ENCODE data around the gene KSR2. TPM values are rescaled to one million over a fixed set of nuclear protein-coding genes. Genes with fewer than 3 reads are reported as not detected.

The KSR2 gene
- total RNA-seq, 2 donors from 2014 or later: 0.07 to 0.08 TPM

DNA sequence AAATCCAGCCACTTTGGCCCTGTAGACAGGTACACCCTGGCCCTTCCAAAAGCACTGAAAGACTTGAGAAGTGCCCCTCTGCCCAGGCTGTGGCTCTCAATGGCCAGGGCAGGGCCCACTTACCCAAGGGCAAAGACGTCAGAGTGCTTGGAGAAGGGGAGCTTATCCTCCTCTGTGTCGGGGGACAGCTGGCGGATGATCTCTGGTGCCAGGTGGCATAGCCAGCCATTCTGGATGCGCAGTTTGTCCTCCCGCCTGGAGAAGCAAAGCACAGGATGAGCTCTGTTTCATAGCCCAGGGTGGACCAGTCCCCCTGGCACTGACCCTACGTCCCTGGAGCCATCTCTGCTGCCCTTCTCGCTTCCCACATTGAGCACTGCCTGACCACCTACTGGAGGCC, 492.4 kb downstream of the KSR2 start:
- no peaks in the 10 kb centered on the region for H3K36me3 ChIP-seq
- no peaks in the 10 kb centered on the region for H3K27me3 ChIP-seq
- H3K4me1 ChIP-seq: no peaks in the 10 kb centered on the region
- peaks cover 0 to under 1% of the 10 kb centered on the region in 2 donors for H3K9me3 ChIP-seq
- H3K4me3 ChIP-seq: no peak overlapping the region
- DNase-seq (ENCODE audit: low spot score): no peak
- TF ChIP-seq, protein P1, sequence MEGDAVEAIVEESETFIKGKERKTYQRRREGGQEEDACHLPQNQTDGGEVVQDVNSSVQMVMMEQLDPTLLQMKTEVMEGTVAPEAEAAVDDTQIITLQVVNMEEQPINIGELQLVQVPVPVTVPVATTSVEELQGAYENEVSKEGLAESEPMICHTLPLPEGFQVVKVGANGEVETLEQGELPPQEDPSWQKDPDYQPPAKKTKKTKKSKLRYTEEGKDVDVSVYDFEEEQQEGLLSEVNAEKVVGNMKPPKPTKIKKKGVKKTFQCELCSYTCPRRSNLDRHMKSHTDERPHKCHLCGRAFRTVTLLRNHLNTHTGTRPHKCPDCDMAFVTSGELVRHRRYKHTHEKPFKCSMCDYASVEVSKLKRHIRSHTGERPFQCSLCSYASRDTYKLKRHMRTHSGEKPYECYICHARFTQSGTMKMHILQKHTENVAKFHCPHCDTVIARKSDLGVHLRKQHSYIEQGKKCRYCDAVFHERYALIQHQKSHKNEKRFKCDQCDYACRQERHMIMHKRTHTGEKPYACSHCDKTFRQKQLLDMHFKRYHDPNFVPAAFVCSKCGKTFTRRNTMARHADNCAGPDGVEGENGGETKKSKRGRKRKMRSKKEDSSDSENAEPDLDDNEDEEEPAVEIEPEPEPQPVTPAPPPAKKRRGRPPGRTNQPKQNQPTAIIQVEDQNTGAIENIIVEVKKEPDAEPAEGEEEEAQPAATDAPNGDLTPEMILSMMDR (IDR thresholded peaks at IDR 0.05): no peak
- no peak overlapping the region for H3K27ac ChIP-seq

DNA sequence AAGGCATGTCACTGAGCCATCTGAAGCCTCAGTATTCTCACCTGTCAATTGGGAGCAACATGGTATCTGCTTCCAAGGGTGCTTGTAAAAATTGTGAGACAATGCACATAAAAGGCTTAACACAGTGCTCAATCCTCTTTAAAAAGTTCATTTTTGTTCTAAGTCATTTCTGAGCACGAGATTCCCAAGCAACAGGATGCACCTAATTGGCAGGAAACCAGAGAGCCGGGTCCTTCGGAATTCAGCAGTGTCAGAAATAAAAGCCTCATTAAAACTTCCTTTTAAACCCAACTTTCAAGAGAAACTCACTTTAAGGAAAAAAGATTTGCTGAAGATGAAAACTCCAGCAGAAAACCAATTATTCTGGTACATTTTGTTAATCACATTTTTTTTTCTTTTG, 494.9 kb downstream of the KSR2 start:
- no peak for DNase-seq (ENCODE audit: low spot score)
- peaks cover 0 to 11% of the 10 kb centered on the region in 2 donors for H3K9me3 ChIP-seq
- no peaks in the 10 kb centered on the region for H3K36me3 ChIP-seq
- H3K27me3 ChIP-seq: no peaks in the 10 kb centered on the region
- TF ChIP-seq, protein P1 (IDR thresholded peaks at IDR 0.05): no peak
- H3K27ac ChIP-seq: no peak overlapping the region
- no peak overlapping the region for H3K4me3 ChIP-seq
- no peaks in the 10 kb centered on the region for H3K4me1 ChIP-seq

DNA sequence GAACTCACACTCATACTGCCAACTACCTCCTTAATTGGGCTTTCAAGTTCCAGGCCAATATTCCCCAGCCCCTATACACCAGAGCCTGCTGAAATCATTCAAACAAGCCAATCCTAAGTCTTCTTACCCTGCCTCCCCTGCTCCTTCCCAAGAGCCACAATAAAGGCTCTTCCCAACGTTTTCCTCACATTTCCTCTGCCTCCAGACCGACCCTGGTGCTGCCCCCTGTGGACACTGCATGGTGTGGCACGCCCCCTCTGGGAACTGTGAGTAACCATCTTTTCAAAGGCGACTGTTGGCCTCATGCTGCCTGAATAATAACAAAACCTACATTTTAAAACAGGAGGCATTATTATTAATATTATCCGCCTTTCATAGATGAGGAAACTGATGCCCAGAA, 495.8 kb downstream of the KSR2 start:
- Histone ChIP-seq H3K27me3 (no peaks in the 10 kb centered on the region), H3K9me3 (peaks cover 0 to 11% of the 10 kb centered on the region in 2 donors), H3K36me3 (no peaks in the 10 kb centered on the region), H3K27ac (no peak overlapping the region), H3K4me1 (no peaks in the 10 kb centered on the region), H3K4me3 (no peak overlapping the region)
- TF ChIP-seq, protein P1 (IDR thresholded peaks at IDR 0.05): peak in 1 of 2 donors; percentile 34
- no peak for DNase-seq (ENCODE audit: low spot score)

DNA sequence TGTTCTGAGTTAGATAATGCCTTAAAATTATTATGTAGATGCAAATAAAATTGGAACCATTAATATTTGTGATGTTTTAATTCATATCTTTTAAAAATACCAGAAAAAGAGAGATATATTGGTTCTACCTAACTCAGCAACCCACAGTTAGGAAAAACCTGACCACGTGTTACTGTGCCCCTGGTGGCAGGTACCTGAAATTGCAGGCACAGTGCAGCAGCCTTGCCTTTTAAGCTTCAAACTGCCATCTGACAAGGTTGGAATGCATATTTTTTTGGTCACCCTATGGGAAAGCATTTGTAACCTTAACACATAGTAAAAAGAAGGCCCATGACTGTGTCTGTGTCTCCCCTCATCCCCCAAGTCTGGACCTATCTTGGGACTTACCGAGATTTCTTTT, 498.0 kb downstream of the KSR2 start:
- Histone ChIP-seq H3K36me3 (no peaks in the 10 kb centered on the region), H3K9me3 (peaks cover 0 to 11% of the 10 kb centered on the region in 2 donors), H3K4me1 (no peaks in the 10 kb centered on the region), H3K27ac (no peak overlapping the region), H3K27me3 (no peaks in the 10 kb centered on the region), H3K4me3 (no peak overlapping the region)
- no peak for DNase-seq (ENCODE audit: low spot score)
- TF ChIP-seq, protein P1 (IDR thresholded peaks at IDR 0.05): peak in 1 of 2 donors; percentile 12

DNA sequence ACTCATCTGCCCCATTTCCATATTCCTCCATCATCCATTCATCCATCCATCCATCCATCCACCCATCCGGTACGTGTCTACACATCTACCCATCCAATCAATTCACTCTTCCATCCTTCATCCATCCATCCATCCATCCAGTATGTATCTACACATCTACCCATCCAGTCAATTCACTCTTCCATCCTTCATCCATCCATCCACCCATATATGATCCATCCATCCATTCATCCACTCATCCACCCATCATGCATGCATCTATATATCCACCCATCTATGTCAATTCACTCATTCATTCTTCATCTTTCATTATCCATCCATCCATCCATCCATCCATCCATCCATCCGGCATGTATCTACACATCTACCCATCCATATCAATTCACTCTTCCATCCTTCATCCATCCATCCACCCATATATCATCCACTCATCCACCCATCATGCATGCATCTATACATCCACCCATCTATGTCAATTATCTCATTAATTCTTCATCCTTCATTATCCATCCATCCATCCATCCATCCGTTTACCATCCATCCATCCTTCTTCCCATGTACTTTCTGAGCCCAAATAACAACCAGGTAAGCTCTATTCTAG, 498.8 kb downstream of the KSR2 start:
- Histone ChIP-seq H3K9me3 (peaks cover 0 to 11% of the 10 kb centered on the region in 2 donors), H3K27me3 (no peaks in the 10 kb centered on the region), H3K27ac (no peak overlapping the region), H3K36me3 (no peaks in the 10 kb centered on the region), H3K4me3 (no peak overlapping the region), H3K4me1 (no peaks in the 10 kb centered on the region)
- no peak for DNase-seq (ENCODE audit: low spot score)
- TF ChIP-seq, protein P1 (IDR thresholded peaks at IDR 0.05): no peak

DNA sequence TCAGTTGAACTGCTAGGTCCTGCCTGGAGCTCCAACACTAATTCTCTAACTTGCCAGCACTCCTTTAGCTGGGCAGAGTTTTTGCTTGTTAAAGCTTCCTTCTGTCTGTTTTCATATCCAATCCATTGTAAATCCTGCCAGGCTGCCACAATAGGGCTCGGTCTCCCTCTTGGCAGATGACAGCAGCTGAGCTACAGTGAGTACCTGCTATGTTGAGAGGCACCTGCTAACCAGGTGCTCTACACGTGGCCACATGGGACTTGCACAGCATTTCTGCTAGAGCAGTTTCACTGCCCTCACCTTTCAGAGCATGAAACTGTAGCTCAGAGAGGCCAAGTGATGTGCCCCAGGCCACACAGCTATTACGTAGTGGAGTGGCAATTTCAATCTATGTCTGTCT, 500.8 kb downstream of the KSR2 start:
- Histone ChIP-seq H3K27ac (no peak overlapping the region), H3K4me1 (no peaks in the 10 kb centered on the region), H3K9me3 (peaks cover 0 to 11% of the 10 kb centered on the region in 2 donors), H3K4me3 (no peak overlapping the region), H3K27me3 (no peaks in the 10 kb centered on the region), H3K36me3 (no peaks in the 10 kb centered on the region)
- no peak for DNase-seq (ENCODE audit: low spot score)
- TF ChIP-seq, protein P1 (IDR thresholded peaks at IDR 0.05): no peak

Data from right atrium auricular region (tissue), 2 donors.